Activated naive CD4-positive, alpha-beta T cell treated with anti-CD3 and anti-CD28 coated beads, Interleukin-2, amount 50 U/mL, for 72 hours (primary cell): ENCODE data around the gene BHLHA15. TPM values are rescaled to one million over a fixed set of nuclear protein-coding genes. Genes with fewer than 3 reads are reported as not detected.
A peak's percentile ranks its signal among the peaks of the same experiment; 100 is the strongest.

Source experiments
- ATAC-seq, 2 donors: fragments of 150-1000 bp; cut with Tn5 transposase; 2 replicates each; pipeline ENCODE4 v1.10.0; 2021; ENCODE audit warnings: mild to moderate bottlenecking in 2 of 2, moderate library complexity in 2 of 2
- DNase-seq, 2 donors: peaks; one replicate each; pipeline ENCODE4 v3.0.0; 2021 to 2022; ENCODE audit warnings: low spot score in 2 of 2
- H3K27ac Mint-ChIP-seq, 2 donors: one replicate each; pipeline ENCODE4 v1.8.0; 2022; ENCODE audit warnings: mild to moderate bottlenecking in 2 of 2, mixed read lengths in 2 of 2
- H3K36me3 Mint-ChIP-seq, 2 donors: one replicate each; pipeline ENCODE4 v1.8.0; 2022; ENCODE audit warnings: mixed read lengths in 2 of 2
- H3K9me3 Mint-ChIP-seq, 2 donors: one replicate each; pipeline ENCODE4 v1.8.0; 2022; ENCODE audit warnings: mixed read lengths in 2 of 2
- total RNA-seq, 2 donors: library from RNA; stranded (reverse); gene quantifications; one replicate each; pipeline ENCODE4 v1.2.3, GENCODE V29; 2022

Gene BHLHA15
- total RNA-seq, 2 donors from 2014 or later = 0.66 TPM; not detected in 1

DNA sequence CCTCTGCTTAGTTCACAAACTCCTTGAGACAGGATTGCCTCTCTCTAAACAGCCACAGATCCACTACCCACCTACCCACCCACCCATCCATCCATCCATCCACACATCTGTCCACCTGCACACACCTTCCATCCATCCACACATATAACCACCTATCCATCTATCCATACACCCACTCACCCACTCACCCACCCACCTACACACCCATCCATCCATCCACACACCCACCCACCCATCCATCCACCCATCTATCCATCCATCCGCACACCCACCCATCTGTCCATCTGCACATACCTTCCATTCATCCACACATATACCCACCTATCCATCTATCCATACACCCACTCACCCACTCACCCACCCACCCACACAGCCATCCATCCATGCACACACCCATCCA lies 31.1 kb downstream of the BHLHA15 start:
- DNase-seq = no peak
- Mint-ChIP-seq H3K36me3 (peaks cover 3 to 5% of the 10 kb centered on the region in 2 donors), H3K27ac (no peak overlapping the region), H3K9me3 (no peaks in the 10 kb centered on the region)
- ATAC-seq = no peak

DNA sequence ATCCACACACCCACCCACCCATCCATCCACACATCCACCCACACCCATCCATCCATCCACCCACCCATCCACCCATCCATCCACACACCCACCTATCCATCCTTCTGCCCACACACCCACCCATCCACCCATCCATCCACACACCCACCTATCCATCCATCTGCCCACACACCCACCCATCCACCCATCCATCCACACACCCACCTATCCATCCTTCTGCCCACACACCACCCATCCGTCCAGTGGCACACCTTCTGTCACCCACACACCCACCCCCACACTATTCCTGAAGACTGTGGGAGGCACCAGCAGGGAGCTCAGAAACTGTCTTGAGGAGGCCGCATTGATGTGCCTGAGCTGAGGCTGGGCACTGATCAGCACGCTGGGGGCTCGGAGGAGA lies 31.7 kb downstream of the BHLHA15 start:
- DNase-seq = no peak
- no peaks in the 10 kb centered on the region for H3K9me3 Mint-ChIP-seq
- no peak overlapping the region for H3K27ac Mint-ChIP-seq
- no peak for ATAC-seq
- H3K36me3 Mint-ChIP-seq = peaks cover 7% of the 10 kb centered on the region in 2 donors

DNA sequence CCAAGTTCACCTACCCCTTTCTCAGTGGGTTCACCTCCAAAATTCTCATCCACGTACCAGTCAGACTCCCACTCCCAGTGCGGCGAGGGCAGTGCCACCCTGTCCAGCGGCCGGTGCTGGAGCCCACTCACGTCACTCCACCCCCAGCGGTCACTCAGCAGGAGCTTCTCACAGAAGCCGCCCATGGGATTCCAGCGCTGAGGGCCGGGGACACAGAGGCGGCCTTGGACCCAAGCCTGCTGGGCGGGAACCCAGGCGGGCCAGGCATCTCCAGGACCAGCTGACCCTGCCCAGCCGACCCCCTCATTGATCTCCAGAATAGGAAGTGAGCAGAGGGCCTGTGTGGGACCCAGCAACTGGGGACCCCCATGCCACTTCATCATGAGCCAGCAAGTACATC lies 33.6 kb downstream of the BHLHA15 start:
- Mint-ChIP-seq H3K27ac (peak overlapping the region in 1 of 2 donors; percentile 30), H3K36me3 (peaks cover 6 to 17% of the 10 kb centered on the region in 2 donors), H3K9me3 (no peaks in the 10 kb centered on the region)
- ATAC-seq = no peak
- DNase-seq = no peak

DNA sequence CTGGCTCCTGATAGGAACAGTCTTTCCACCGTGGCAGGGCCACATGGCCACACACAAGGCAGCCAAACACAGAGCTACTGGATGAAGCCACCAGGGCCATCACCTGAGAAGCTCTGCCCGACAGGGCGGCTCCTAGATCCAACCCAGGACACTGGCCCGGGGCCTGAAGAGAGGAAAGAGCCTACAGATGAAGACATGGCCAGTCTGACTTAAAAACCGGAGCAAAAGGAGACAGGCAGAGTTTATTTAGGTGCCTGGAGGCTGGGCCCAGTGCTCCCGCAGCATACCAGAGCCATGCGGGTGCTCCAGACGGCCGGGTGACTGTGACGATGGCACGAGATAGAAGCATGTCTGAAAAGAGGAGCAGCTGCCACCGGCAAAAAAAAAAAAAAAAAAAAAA lies 36.9 kb downstream of the BHLHA15 start:
- Mint-ChIP-seq H3K27ac (peak overlapping the region; percentile 89 to 93), H3K36me3 (peaks cover 14 to 22% of the 10 kb centered on the region in 2 donors), H3K9me3 (no peaks in the 10 kb centered on the region)
- no peak for DNase-seq
- no peak for ATAC-seq

DNA sequence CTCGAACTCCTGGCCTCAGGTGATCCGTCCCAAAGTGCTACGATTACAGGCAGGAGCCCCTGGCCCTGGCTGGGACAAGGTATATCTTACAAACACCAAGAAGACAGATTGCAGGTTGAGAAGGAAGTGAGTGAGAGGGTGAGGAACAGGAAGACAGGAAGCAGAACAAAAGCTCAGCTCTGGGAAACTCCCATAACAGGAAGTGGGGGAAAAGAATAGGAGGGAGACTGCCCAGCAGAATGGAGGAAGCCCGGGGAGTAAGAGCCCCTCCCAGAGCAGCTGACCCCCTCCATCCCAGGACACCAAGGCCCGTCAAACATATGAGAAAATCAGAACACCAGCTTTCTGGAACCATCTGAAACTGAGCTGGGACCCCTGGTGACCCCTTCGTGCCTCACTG lies 37.9 kb downstream of the BHLHA15 start:
- Mint-ChIP-seq H3K36me3 (peaks cover 14 to 22% of the 10 kb centered on the region in 2 donors), H3K9me3 (no peaks in the 10 kb centered on the region), H3K27ac (peak overlapping the region; percentile 89 to 97)
- no peak for DNase-seq
- no peak for ATAC-seq

DNA sequence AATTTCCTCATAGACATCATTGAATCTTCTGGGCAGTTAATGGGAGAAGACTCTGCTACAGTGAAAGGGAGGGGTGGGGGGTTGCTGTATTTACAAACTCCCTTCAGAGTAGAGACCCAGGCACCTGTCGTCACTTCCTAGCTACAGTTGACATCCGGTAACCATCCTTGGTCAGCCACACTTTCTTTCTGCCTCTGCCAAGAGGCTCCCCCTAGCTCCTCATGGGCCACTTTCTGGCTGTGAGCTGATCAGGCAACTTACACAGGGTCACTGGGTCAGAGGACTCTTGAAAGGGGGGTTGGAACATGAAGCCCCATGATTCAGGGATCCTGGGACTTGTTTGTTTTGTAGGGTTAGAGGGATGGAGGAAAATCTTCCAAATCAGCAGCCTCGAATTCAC lies 39.5 kb downstream of the BHLHA15 start:
- H3K9me3 Mint-ChIP-seq = no peaks in the 10 kb centered on the region
- peak overlapping the region; percentile 89 to 97 for H3K27ac Mint-ChIP-seq
- peak; percentile 26 to 29 for ATAC-seq
- DNase-seq = peak in 1 of 2 donors; percentile 46
- peaks cover 14 to 22% of the 10 kb centered on the region in 2 donors for H3K36me3 Mint-ChIP-seq

DNA sequence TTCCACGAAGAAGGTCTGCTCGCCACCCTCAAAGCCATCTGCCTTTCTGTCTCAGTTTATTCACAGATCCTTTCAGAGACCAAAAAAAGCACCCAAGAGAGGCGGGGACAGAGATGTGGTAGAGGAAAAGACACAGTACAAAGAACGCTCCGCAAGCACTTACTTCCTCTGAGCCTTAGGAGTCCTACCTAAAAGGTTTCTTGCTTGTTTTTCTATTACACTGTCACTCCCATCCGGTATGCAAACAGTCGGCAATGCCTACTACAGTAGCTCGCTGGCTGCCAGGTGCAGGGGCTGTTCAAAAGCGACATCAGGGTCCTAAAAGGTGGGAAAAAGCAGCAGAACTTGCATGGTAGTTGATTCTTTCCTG lies 40.0 kb downstream of the BHLHA15 start:
- Mint-ChIP-seq H3K9me3 (no peaks in the 10 kb centered on the region), H3K36me3 (peaks cover 14 to 23% of the 10 kb centered on the region in 2 donors), H3K27ac (peak overlapping the region; percentile 89 to 97)
- DNase-seq = peak in 1 of 2 donors; percentile 31
- ATAC-seq = peak; percentile 3 to 14

DNA sequence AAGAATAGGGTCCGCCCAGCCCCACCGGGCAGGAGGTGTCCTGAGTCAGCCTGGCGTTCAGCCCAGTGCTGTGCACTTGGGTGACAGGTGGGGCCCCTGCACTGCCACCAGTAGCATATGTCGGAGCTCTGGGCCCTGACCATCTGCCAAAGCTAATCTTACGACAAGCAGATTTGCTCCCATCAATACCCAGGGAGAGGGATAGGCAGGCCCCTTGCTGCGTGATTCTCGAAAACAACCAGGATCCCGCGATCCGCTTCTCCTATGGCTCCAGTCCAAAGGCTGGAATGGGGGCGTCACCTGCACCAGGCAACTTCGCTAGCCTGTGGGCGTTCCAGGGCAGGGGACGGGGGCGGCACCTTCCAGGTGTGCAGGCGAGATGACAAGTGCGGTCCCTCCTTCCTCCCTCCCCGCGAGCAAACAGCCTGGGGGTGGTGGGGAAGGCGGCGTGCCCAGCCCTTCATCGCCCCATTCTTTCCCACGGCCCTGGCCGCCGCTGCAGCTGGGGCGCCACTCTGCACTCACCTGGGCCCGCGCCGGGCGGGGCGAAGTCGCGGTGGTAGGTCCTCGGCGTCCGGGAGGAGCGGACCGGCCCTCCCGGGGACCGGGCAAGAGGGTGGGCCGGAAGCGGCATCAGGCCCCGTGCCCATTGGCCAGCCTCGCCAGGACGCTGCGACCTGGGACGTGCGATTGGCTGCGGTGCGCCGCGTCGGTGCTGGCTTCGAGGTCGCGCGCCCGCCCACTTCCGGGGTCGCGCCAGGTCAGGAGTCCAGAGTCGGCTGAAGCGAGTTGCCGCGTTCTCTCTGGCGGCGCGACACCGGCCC lies 40.6 kb downstream of the BHLHA15 start, which contains the start of gene TECPR1:
Gene TECPR1, minus strand, starts transcription at position 632 of the 824 bp plus-strand sequence. CDS start 6,086 bp downstream, outside the sequence.
- Mint-ChIP-seq H3K27ac (peak within 1 kb of the TSS; percentile 89 to 97), H3K9me3 (no peaks in the 10 kb centered on the region), H3K36me3 (peaks cover 14 to 29% of the 10 kb centered on the region in 2 donors)
- peak; percentile 97 to 98 for ATAC-seq
- DNase-seq = peak; percentile 89 to 94

DNA sequence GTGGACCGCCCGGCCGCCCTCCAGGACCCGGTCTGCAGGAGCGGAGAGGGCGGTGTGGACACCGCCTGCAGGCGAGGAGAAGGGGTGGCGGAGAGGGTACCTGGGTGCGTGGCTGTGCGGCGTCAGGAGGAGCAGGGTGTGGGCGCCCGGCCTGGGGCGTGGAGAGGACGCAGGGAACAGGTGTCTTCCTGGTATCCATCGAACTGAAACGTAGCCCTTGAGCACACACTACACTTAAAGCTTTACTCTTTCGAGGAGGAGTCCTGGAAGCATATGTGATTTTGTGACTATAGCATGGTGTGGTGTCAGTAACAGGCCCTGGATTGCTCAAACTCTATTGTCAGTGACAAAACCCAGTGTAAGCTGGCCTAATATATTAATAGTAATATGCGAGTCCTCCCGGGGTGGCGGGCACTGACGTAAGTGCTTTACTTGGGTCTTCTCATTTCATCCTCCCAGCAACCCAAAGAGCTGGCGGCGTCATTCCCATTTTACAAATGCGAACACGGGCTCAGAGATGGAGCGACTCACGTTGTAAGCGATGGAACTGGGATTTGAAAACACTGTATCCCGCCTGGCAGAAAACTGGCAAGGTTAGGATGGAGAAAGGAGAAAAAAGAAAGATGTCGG lies 41.3 kb downstream of the BHLHA15 start:
- no peaks in the 10 kb centered on the region for H3K9me3 Mint-ChIP-seq
- no peak for DNase-seq
- peak in 1 of 2 donors; percentile 46 for ATAC-seq
- H3K27ac Mint-ChIP-seq = peak overlapping the region; percentile 89 to 92
- peaks cover 14 to 28% of the 10 kb centered on the region in 2 donors for H3K36me3 Mint-ChIP-seq

DNA sequence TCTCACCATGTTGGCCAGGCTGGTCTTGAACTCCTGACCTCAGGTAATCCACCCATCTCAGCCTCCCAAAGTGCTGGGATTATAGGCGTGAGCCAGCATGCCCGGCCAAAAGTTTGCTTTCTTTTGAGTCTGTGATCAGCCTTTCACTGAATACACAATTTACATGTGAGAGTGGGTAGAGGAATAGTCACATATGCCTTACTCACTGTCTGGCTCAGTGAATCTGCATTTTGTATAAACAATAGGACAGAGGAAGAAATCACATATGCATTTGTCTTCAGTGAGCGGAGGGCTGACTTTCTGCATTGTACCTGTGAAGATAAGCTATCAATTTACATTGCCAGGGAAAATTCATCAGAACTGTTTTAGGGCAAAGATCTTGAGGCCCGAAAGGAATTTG lies 43.3 kb downstream of the BHLHA15 start:
- peak overlapping the region; percentile 77 to 94 for H3K27ac Mint-ChIP-seq
- no peak for ATAC-seq

DNA sequence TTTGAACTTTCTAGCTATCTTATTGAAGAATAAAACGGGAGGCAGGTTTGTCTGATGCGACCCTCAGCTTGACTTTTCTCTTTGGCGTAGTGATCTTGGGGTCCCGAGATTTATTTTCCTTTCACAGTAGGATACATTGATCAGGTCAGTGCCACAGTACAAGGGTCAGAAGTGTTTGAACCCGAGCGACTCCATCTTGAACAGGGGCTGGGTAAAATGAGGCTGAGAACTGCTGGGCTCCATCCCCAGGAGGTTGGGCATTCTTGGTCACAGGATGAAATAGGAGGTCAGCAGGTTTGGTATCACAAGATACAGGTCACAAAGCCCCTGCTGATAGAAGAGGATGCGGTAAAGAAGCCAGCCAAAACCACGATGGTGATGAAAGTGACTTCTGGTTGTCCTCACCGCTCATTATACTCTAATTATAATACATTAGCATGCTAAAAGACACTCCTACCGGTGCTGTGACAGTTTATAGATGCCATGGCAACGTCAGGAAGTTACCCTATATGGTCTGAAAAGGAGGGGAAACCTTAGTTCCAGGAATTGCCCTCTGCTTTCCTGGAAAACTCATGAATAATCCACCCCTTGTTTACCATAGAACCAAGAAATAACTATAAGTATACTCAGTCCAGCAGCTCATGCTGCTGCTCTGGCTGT lies 43.8 kb downstream of the BHLHA15 start:
- peak in 1 of 2 donors; percentile 14 for DNase-seq
- Mint-ChIP-seq H3K36me3 (peaks cover 6 to 15% of the 10 kb centered on the region in 2 donors), H3K9me3 (no peaks in the 10 kb centered on the region), H3K27ac (peak overlapping the region; percentile 77 to 94)
- ATAC-seq = peak in 1 of 2 donors; percentile 1

More for the DNA sequence above, 43.3 kb downstream of the BHLHA15 start:
- Mint-ChIP-seq H3K36me3 (peaks cover 9 to 15% of the 10 kb centered on the region in 2 donors), H3K9me3 (no peaks in the 10 kb centered on the region)
- DNase-seq = no peak

DNA sequence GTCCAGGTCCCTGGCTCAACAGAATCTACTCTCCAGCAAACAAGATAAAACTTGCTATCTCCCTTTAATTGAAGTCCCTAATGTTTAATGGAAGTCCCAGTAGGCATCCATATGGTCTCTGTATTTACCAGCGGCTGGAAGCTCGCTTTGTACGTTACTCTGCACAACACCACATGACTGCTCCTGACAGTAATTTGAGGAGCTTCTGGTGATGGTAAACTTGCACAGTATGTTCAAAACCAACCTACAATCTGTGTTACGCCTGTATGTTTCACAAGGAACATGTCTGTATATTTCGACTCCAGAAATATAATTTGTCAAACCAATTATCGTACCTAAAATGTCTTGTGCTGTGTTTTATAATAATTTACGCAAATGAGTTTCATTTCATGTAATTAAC lies 45.2 kb downstream of the BHLHA15 start:
- Mint-ChIP-seq H3K36me3 (peaks cover 9 to 15% of the 10 kb centered on the region in 2 donors), H3K9me3 (no peaks in the 10 kb centered on the region), H3K27ac (peak overlapping the region in 1 of 2 donors; percentile 90)
- DNase-seq = no peak
- no peak for ATAC-seq

DNA sequence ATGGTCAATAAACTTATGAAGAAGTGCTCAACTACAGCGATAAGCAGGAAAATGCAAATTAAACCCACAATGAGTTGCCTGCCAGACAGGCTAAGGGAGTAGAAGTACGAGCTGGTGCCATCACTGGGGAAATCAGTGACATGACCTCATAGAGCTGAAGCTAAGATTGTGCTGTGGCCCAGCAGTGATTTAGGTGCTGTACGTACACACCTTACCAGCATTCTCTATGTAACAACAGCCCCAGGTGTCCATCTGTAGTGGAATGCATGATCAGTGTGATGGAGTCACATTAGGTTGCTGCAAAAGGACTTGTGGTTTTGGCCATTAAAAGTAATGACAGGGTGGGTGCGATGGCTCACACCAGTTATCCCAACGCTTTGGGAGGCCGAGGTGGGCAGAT lies 46.5 kb downstream of the BHLHA15 start:
- Mint-ChIP-seq H3K36me3 (peaks cover 8 to 9% of the 10 kb centered on the region in 2 donors), H3K27ac (no peak overlapping the region), H3K9me3 (no peaks in the 10 kb centered on the region)
- ATAC-seq (no peak), DNase-seq (no peak)

Other genes starting within 250 kb of the BHLHA15 start
- not detected for gene OCM2, start 221.2 kb upstream of the BHLHA15 start, total RNA-seq
- 10 to 100 TPM; 10.8 to 14.9 TPM for gene LMTK2, start 104.6 kb upstream of the BHLHA15 start, total RNA-seq
- gene TECPR1, start 40.8 kb downstream of the BHLHA15 start, total RNA-seq = 10 to 100 TPM; 37.9 to 62.0 TPM
- 10 to 100 TPM; 50.0 to 66.4 TPM for gene BRI3, start 70.2 kb downstream of the BHLHA15 start, total RNA-seq
- gene BAIAP2L1, start 189.7 kb downstream of the BHLHA15 start, total RNA-seq = 1 to 10 TPM; 4.2 to 5.1 TPM